GM19099 (cell line): ENCODE measurements around the gene RIMOC1.

Source experiments
- POLR2A ChIP-seq: IDR thresholded peaks from 3 replicates; pipeline ENCODE4 v1.6.1; 2011; ENCODE audit warnings: low read depth; ENCODE audit not compliant: insufficient read length; ENCODE audit errors: extremely low read depth

The RIMOC1 gene

GRCh38 chr5:41878173-41878572 is 26.0 kb upstream of the RIMOC1 start:
- TF ChIP-seq POLR2A, result no peak

GRCh38 chr5:41878643-41879478 is 25.3 kb upstream of the RIMOC1 start:
- TF ChIP-seq POLR2A, result no peak

- TF ChIP-seq POLR2A, result no peak
These were observed 21.4 kb upstream of the RIMOC1 start for GRCh38 chr5:41882765-41883164.

DNA sequence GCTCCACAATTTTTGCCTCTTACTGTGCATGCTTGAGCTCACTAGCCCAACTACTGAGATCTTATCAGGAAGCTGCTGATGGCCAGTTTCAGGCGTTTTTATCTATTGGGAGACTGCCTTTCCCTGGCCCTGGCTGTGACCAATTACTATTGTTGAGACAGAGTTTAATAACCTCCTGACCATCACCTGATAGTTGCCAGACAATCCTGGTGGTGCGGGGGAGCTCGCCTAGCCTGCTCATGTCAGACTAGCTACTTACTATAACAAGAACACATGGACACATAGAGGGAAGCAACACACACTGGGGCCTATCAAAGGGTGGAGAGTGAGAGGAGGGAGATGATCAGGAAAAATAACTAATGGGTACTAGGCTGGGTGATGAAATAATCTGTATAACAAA is 20.9 kb upstream of the RIMOC1 start:
- TF ChIP-seq POLR2A, result no peak

GRCh38 chr5:41883936-41884335 is 20.2 kb upstream of the RIMOC1 start:
- TF ChIP-seq POLR2A, result no peak

DNA sequence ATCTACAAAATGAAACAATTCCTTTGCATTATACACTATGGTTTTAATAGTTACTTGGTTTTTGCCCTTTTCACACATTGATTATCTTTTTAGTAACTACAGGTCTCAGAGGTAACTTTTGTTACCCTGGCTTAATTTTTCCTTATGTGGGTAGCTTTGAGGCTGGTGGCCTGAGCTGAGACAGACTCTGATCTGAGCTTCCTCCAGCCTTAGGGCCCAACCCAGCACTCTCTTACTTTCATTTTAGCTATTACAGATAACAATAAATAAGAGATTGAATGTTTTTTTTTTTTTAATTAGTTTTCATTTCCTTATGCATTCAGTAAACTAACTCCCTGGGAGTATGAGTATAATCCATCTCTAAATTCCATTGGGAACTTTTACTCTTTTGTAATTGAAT is 18.9 kb upstream of the RIMOC1 start:
- TF ChIP-seq POLR2A, result no peak

DNA sequence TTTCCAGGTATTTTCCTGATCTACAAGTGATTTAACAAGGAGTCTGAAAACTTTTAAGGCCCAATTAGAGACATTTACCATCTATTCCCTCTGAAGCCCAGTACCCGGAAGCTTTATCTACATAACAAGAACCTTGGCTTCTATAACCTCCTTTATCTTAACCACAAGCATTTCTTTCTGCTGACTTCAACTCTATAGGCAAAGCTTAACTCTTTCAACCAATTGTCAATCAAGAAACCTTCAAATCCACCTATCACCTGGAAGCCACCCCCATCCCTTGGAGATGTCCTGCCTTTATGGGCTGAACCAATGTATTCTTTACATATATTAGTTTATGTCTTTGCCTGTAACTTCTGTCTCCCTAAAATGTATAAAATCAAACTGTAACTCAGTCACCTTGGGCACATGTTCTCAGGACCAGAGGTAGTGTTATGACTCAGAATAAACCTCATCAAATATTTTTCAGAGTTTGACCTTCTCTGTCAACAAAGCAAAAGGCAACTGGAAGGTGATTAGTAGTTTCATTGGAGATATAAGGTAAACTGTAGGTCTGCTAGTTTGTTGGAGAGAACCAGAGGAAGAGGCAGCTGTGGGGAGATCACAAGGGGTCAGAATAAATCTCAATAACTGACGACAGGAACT is 13.0 kb upstream of the RIMOC1 start:
- TF ChIP-seq POLR2A, result no peak

DNA sequence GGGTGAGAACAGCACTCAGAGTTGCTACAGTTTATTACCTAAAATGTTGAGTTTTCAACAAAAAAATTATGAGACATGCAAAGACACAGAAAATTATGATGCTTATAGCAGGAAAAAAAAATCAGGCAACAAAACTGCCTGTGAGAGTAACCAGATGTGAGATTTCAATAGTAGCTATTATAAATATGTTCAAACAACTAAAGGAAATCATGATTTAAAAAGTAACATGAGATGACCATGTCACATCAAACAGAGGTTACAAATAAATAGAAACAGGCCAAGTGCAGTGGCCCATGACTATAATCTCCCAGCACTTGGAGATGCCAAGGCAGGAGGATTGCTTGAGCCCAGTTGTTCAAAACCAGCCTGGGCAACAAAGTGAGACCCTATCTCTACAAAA is 12.1 kb upstream of the RIMOC1 start:
- TF ChIP-seq POLR2A, result no peak

DNA sequence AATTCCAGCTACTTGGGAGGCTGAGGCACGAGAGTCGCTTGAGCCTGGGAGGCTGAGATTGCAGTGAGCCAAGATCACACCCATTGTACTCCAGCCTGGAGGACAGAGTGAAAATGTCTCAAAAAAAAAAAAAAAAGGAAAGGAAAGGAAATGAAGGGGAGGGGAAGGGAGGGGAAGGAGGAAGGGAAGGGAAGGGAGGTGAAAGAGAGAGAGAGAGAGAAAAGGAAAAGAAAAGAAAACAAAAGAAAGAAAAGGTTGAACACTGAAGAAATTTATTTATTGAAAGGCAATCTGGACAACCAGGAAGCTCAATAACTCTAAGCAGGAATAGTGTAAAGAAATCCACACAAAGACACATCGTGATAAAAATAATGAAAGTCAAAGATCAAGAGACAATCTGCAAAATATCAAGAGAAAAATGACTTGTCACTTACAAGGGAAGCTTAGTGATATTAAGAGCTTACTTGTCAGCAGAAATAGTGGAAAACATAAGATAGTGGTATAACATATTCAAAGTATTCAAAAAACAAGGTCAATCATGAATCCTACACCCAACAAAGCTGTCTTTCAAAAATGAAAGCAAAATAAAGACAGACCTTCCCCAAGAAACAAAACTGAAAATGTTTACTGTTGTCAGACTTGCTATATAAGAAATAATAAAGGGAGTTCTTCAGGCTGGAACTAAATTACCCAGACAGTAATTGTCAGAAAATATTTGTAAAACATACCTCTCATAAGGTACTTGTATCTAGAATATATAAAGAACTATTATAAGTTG is 10.9 kb upstream of the RIMOC1 start:
- TF ChIP-seq POLR2A, result no peak

GRCh38 chr5:41896230-41896629 is 7.9 kb upstream of the RIMOC1 start:
- no peak for TF ChIP-seq POLR2A

- TF ChIP-seq POLR2A, result no peak
These were observed 707 bp upstream of the RIMOC1 start for GRCh38 chr5:41903382-41903891.

DNA sequence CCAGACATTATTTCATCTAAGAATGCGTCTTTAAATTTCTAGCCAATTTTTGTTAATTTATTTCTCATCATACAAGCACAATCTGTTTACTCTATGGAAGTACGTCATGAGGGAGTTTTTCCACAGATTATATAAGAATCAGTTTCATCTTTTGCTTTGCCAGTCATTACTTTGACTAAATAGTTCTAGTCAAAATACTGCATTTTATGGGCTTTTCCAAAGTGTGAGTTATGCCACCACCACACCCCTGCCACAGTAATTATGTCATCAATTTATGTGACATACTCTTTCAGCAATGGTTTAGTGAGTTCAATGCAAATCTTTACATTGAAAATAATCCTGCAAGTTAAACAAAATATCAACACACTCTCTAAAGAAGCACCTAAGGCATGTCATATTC is 2.0 kb downstream of the RIMOC1 start:
- TF ChIP-seq POLR2A, result no peak

GRCh38 chr5:41908374-41909079 is 4.4 kb downstream of the RIMOC1 start:
- no peak for TF ChIP-seq POLR2A

GRCh38 chr5:41918105-41918504 is 14.0 kb downstream of the RIMOC1 start:
- TF ChIP-seq POLR2A, result no peak

- no peak for TF ChIP-seq POLR2A
These were observed 17.0 kb downstream of the RIMOC1 start for GRCh38 chr5:41921166-41921565.
